Erythroblast (primary cell): ENCODE results near the gene CASTOR2.

ENCODE experiments used
- GATA1 ChIP-seq: IDR thresholded peaks from 2 replicates; pipeline ENCODE4 v1.6.1; 2011; ENCODE audit warnings: low read depth, mild to moderate bottlenecking, control low read depth, low read length, moderate library complexity
- POLR2A ChIP-seq: IDR thresholded peaks from 2 replicates; pipeline ENCODE4 v1.6.1; 2011; ENCODE audit warnings: mild to moderate bottlenecking, low read length

DNA sequence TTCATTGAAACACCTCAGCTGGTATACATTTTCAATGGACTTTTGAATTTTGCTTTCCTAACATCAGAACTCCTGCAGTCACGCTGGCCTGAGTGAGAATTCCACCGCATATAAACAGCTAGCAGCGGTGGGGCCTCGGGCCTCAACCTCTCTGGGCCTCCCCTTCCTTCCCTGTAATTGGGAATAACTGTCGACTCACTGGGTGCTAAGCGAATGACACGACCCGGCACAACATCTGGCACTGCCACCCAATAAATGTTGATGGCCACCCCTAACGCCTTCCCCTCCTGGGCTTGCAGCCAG is 108.4 kb downstream of the CASTOR2 start:
- TF ChIP-seq POLR2A (no peak), GATA1 (no peak)
